GDM1 (cell line): ENCODE measurements around the gene HTR1D.
"Not testable (repeated sequence)": the region's sequence is repeated elsewhere in the genome, so short reads cannot be mapped to it uniquely, and the experiment has no call there.

Experiments
- DNase-seq: peaks from one replicate; lab custom pipeline; 2025; lab: John Stamatoyannopoulos, UW

Gene HTR1D

GRCh38 chr1:23216771-23217420, 406 bp downstream of the HTR1D start:
- no peak for DNase-seq

- no peak for DNase-seq
Measured at GRCh38 chr1:23215751-23216449, 1.4 kb downstream of the HTR1D start.

- no peak for DNase-seq
Measured at GRCh38 chr1:23215291-23215690, 2.0 kb downstream of the HTR1D start.

GRCh38 chr1:23214640-23215039, 2.7 kb downstream of the HTR1D start:
- no peak for DNase-seq

- DNase-seq = no peak
Measured at GRCh38 chr1:23211955-23212354, 5.3 kb downstream of the HTR1D start.

GRCh38 chr1:23210963-23211362, 6.3 kb downstream of the HTR1D start:
- no peak for DNase-seq

- no peak for DNase-seq
Measured at GRCh38 chr1:23210351-23210785, 6.9 kb downstream of the HTR1D start.

- DNase-seq = no peak
Measured at GRCh38 chr1:23209770-23210169, 7.5 kb downstream of the HTR1D start.

GRCh38 chr1:23208527-23208926, 8.8 kb downstream of the HTR1D start:
- DNase-seq = no peak

GRCh38 chr1:23207733-23208132, 9.6 kb downstream of the HTR1D start:
- DNase-seq = not testable (repeated sequence)

- no peak for DNase-seq
Measured at GRCh38 chr1:23202263-23202749, 15.0 kb downstream of the HTR1D start.

- DNase-seq = no peak
Measured at GRCh38 chr1:23200883-23201282, 16.4 kb downstream of the HTR1D start.

- no peak for DNase-seq
Measured at GRCh38 chr1:23198373-23198772, 18.9 kb downstream of the HTR1D start.

- no peak for DNase-seq
Measured at GRCh38 chr1:23196627-23197328, 20.5 kb downstream of the HTR1D start.

- no peak for DNase-seq
Measured at GRCh38 chr1:23194119-23194984, 22.9 kb downstream of the HTR1D start.

GRCh38 chr1:23193391-23194118, 23.7 kb downstream of the HTR1D start:
- no peak for DNase-seq

GRCh38 chr1:23191199-23191598, 26.1 kb downstream of the HTR1D start:
- DNase-seq = no peak

- DNase-seq = not testable (repeated sequence)
Measured at GRCh38 chr1:23188936-23189452, 28.3 kb downstream of the HTR1D start.

GRCh38 chr1:23188434-23188884, 28.8 kb downstream of the HTR1D start:
- DNase-seq = no peak

- no peak for DNase-seq
Measured at GRCh38 chr1:23187637-23188036, 29.7 kb downstream of the HTR1D start.

GRCh38 chr1:23185381-23185780, 31.9 kb downstream of the HTR1D start:
- no peak for DNase-seq
